Measurements from ENCODE around the gene GNA15.
A peak's percentile ranks its signal among the peaks of the same experiment; 100 is the strongest.

Gene GNA15

DNA sequence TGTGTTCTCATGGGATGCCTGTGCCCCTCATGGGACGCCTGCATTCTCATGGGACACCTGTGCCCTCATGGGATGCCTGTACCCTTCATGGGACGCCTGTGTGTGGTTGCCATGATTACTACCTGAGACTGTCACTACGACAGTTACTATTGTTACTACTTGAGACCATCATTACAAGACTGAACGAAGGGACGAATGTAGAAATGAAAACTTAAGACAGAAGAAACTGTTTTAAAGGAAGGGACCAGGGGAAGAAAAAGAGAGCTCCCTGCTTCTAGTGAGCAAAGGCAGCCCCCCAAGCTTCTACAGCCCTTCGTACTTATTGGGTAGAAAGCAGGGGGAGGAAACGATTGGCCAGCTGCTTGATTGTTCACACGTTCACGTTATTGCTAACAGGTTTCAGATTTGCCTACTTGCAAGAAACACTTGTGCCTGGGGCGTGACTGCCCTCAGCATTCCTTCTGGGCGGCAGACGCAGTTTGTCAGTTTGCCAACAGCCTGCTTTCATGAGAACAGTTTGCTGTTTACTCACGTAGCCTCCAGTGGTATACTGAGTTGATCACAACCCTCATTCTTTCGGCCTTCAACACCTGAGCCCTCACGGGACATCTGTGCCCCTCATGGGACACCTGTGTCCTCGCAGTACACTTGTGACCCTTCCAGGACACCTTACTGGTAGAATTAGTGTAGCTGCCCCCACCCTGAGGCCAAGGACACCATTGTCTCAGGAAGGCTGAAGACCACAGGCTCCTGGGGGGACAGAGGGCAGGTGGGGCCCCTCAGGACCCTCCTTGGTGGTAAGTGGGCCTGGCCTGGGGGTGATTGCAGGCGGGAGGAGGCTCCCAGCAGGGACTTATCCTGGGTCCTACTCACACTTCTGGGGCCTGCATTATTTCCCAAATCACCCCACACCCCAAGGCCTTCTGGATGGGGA is 40.2 kb downstream of the GNA15 start:
- DNase-seq (ENCODE audit: low spot score): no peak

DNA sequence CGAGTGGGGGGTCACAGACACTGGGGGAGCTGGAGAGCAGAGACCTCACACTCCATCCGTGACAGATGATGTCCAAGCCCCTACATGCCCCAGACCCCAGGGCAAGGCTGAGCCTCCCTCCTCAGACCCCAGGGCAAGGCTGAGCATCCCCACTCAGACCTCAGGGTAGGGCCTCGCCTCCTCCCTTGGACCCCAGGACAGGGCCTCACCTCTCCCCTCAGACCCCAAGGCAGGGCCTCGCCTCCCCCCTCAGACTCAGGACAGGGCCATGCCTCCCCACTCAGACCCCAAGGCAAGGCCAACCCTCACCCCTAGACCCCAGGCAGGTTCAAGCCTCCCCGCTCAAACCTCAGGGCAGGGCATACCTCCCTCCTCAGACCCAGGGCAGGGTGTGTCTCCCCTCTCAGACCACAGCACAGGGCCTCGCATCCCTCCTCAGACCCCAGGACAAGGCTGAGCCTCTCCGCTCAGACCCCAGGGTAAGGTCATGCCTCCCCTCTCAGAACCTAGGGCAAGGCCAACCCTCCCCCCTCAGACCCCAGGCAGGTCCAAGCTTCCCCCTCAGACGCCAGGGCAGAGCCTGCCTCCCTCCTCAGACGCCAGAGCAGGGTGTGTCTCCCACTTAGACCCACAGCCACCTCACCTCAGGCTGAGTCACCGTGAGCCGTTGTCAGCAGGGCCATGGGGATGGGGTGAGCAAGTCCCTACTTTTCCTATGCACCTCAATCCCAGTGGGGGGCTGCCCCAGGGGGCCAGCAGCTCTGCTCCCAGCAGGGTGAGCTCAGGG is 41.1 kb downstream of the GNA15 start:
- no peak for DNase-seq (ENCODE audit: low spot score)

DNA sequence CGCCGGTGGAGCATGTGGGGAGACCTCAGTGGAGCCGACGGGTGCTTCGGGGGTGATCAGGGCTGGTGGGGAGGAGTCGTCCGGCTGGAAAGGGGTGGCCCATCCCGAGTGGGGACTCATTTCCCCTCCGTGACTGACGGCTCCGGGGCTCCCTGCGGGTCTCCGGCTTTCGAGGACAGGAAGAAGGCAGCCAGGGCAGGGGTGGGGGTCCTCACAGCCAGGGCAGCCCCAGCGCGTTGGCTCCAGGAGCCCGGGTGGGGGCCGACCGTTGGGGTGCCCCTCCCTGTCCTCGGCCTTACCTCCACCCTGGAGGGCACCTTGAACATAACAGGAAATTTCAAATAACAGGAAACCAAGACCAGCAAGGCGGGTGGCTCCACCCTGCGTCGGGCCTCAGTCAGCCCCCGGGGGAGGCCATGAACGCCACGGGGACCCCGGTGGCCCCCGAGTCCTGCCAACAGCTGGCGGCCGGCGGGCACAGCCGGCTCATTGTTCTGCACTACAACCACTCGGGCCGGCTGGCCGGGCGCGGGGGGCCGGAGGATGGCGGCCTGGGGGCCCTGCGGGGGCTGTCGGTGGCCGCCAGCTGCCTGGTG is 42.6 kb downstream of the GNA15 start, which contains the start of gene S1PR4:
S1PR4 (plus strand) TSS at position 393 of the 596 bp plus-strand sequence; CDS start at position 417, 24 bp downstream.
- DNase-seq (ENCODE audit: low spot score): no peak

DNA sequence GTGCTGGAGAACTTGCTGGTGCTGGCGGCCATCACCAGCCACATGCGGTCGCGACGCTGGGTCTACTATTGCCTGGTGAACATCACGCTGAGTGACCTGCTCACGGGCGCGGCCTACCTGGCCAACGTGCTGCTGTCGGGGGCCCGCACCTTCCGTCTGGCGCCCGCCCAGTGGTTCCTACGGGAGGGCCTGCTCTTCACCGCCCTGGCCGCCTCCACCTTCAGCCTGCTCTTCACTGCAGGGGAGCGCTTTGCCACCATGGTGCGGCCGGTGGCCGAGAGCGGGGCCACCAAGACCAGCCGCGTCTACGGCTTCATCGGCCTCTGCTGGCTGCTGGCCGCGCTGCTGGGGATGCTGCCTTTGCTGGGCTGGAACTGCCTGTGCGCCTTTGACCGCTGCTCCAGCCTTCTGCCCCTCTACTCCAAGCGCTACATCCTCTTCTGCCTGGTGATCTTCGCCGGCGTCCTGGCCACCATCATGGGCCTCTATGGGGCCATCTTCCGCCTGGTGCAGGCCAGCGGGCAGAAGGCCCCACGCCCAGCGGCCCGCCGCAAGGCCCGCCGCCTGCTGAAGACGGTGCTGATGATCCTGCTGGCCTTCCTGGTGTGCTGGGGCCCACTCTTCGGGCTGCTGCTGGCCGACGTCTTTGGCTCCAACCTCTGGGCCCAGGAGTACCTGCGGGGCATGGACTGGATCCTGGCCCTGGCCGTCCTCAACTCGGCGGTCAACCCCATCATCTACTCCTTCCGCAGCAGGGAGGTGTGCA is 43.3 kb downstream of the GNA15 start:
- DNase-seq (ENCODE audit: low spot score): no peak

DNA sequence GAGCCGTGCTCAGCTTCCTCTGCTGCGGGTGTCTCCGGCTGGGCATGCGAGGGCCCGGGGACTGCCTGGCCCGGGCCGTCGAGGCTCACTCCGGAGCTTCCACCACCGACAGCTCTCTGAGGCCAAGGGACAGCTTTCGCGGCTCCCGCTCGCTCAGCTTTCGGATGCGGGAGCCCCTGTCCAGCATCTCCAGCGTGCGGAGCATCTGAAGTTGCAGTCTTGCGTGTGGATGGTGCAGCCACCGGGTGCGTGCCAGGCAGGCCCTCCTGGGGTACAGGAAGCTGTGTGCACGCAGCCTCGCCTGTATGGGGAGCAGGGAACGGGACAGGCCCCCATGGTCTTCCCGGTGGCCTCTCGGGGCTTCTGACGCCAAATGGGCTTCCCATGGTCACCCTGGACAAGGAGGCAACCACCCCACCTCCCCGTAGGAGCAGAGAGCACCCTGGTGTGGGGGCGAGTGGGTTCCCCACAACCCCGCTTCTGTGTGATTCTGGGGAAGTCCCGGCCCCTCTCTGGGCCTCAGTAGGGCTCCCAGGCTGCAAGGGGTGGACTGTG is 44.0 kb downstream of the GNA15 start:
- no peak for DNase-seq (ENCODE audit: low spot score)

DNA sequence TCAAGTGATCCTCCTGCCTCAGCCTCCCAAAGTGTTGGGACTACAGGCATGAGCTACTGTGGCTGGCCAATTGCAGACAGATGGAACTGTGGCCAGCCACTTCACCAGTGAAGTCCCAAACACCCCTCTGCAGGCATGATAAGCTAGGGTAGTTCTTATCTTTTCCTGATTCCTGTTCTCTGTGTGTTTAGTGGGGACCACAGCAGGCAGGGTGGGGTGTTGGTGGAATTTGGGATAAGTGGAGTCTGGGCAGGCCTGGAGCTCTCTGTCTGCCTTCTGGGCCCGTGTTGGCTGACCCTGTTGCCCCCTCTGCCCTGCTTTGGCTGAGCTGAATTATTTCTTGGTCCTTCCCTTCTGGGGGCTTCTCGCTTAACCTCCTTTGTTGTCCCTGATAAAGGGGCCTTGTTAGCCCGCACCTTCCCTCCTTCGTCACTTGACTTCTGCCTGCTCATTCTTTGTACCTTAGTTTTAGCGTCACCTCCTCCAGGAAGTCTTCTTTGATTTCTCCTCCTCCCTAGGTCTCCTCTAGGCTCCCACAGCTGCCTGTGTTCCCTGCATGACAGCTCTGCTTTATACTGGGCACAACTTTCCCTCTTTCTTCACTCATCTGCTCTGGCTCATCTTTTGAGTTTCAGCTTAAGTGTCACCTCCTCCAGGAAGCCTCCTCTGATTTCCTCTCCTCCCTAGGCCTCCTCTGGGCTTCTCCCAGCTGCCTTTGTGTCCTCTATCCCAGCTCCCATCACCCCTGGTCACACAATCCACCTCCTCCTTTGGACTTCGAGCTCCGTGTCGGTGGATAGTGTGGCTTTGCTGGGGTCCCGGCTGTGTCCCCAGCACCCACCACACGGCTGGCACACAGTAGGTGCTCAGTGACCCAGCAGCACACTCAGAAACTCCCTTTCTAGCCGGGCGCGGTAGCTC is 48.1 kb downstream of the GNA15 start:
- no peak for DNase-seq (ENCODE audit: low spot score)

DNA sequence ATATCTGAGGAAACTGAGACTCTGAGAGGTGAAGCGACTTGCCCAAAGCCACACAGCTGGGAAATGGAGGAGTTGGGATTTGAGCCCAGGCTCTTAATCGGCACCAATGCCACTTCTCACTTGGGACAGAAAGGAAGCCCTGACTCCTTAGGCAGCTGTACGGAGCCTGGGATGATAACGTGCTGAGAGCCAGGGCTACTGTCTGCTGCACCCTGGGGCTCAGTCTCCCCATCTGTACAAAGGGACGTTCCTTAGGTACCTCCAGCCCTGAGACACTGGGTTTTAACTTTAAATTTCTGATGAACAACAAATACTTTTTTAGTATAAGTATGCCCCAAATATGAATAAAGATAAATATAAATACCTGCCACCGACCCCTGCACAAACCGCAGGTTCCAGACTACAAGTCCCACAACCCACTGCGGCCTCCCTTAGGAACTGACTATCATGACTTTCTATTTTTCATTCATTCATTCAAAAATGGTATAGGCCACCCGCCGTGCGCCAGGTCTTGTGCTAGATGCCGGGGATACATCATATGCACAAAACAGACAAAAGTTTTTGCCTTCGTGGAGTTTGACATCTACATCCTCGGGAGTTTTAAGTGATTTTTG is 49.1 kb downstream of the GNA15 start:
- no peak for DNase-seq (ENCODE audit: low spot score)

DNA sequence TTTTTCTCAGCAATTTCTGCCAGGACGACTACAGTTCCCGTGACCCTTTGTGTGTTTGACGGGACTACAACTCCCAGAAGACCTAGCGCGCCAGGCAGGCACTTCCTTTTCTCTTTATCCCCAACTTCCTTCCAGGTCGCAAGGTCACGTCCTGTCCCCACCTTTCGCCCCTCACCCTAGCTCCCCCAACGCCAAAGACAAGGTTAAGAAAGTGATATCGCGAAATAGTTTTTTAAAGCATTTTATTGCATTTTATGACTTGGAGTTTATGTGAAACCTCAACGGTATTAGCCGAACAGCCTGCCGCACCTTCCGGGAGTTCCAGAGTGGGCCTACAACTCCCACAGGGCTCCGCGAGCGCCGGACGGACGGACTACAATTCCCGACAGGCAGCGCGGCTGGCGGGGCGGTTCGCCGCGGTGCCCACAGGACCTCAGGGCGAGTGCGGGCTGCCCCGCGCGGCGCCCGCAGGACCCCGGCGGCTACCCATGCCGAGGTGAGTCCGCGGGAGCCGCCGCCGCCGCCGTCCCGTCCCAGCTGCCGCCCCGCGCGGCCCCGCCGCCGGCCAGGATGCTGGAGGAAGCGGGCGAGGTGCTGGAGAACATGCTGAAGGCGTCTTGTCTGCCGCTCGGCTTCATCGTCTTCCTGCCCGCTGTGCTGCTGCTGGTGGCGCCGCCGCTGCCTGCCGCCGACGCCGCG is 49.8 kb downstream of the GNA15 start, which contains the start of gene NCLN:
NCLN (plus strand) TSS at position 470 of the 699 bp plus-strand sequence; CDS start at position 571, 101 bp downstream.
- peak; percentile 98 for DNase-seq (ENCODE audit: low spot score)

DNA sequence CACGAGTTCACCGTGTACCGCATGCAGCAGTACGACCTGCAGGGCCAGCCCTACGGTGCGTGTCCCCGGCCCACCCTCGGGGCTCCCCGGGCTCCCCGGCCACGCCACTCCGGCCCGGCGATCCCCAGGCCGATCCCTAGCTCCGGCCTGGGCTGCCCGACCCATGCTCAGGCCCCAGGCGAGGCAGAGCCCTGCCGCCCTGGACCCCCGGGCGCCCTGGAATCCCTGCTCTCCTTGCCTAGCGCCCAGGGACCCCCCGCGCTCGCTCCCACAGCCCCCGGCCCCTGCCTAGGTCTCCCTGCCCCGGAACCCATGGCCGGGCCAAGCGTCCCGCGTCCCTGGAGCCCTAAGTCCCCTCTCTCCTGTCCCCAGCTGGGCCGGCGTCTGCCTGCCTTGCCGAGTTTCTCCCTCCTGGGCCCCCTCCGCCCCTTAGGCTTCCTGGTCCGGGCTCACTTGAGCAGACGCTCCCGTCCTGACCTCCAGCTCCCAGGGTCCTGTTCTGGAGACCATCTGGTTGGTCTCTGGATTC is 50.4 kb downstream of the GNA15 start:
- no peak for DNase-seq (ENCODE audit: low spot score)

DNA sequence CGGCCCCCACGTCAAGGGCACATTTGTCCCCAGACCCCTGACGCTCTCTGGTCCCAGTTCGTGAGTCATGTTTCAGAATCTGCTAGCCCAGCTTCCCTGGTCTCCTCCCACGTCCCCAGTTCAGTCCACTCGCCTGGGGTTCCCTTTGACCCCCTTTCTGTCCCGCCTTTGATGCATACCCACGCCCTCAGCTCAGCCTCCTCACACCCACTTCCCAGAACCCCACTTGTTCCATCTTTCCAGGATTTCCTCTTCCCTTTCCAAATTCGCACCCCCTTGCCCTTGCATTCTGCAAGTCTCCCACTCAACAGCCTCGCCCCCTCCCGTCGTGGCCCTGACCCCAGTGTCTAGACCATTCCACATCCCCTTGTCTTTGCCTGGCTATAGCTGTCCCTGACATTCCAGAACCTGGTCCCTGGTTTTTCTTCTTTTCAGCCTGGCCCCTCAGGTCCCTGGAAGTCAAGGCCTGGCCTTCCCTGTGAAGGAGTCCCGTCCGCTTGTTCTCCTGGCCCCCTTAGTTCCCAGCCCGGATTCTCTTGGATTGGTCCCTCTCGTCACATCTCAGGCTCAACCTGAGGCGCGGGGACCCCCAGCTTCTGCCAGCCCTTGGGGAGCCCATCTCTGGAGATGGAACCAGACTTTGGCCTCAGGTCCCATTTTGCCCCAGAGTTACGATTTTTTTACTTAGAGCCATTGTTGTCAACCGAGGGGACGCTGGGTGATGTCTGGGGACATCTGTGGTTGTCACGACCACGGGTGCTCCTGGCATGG is 51.2 kb downstream of the GNA15 start:
- DNase-seq (ENCODE audit: low spot score): no peak

DNA sequence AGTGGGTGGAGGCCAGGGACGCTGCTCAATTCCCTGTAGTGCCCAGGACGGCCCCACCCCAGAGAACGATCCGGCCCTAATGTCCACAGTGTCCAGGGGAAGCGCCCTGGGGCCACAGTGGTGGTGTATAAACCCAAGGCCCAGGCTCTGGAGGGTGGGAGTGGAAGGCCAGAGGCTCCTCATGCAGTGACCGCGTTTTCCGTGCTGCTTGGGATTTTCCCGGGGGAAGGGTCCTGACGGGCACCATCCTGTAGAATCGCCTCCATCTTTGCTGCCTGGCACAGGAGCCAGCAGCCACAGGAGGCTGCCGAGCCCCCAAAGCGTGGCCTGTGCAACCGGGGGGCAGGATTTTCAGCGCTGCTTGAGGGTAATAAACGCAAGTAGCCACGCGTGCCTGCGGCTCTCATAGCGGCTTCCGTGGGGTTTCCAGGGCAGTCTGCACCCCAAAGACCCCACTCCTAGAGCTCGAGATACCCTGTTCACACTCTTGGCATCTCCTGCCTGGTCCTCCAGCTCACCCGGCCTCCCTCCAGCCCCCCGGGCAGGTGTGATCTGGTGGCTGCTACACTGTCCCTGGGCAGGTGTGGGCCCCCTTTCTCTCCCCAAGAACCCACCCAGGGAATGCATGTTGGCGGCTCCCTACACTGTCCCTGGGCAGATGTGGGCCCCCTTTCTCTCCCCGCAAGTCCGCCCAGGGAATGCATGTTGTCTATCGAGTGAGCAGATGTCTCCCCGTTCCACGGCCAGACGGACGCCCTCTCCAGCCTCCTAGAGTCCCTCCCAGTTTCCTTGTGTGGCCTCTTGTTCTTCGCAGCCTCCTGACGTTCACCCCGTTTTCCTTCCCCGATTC is 52.1 kb downstream of the GNA15 start:
- no peak for DNase-seq (ENCODE audit: low spot score)

DNA sequence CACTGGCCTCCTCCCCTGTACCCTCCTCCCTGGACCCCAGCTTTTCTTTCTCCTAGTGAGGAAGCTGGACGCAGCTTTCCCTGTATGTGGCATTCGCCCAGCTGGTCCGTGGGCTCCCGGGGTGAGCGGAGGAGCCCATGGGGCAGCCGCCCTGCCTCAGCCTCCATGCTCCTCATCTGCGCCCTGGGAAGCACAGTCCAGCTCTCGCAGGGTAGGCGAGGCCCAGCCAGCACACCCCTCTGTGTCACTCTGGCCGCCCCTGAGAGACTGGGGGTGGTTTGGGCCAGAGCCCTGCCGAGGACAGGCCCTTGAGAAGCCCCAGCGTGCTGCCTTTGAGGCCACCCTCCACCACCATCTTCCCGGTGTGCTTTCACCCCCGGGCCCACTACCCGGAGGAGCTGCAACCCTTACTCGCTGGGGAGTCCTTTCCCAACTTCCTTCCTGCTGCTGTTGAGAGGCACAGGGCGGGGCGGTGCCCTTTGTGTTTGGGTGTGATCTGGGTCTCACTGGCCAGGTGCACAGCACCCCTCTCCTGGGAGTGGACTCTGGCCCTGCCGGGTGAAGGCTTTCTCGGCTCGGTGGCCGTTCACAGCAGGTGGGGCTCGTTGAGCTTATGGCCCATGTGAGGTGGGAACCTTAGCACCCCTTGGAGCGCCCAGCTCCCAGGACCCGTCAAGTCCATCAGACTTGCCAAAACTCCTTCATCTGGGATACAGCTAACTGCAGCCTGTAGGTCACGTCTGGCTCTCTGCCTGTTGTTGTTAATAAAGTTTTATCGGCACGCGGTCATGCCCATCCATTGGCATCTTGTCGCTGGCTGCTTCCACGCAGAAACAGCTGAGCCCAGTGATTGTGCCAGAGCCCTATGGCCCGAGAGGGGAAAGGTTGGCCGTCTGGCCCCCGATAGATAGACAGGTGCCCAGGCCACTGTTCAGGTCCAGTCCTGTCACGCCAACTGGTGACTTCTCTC is 53.1 kb downstream of the GNA15 start:
- no peak for DNase-seq (ENCODE audit: low spot score)

DNA sequence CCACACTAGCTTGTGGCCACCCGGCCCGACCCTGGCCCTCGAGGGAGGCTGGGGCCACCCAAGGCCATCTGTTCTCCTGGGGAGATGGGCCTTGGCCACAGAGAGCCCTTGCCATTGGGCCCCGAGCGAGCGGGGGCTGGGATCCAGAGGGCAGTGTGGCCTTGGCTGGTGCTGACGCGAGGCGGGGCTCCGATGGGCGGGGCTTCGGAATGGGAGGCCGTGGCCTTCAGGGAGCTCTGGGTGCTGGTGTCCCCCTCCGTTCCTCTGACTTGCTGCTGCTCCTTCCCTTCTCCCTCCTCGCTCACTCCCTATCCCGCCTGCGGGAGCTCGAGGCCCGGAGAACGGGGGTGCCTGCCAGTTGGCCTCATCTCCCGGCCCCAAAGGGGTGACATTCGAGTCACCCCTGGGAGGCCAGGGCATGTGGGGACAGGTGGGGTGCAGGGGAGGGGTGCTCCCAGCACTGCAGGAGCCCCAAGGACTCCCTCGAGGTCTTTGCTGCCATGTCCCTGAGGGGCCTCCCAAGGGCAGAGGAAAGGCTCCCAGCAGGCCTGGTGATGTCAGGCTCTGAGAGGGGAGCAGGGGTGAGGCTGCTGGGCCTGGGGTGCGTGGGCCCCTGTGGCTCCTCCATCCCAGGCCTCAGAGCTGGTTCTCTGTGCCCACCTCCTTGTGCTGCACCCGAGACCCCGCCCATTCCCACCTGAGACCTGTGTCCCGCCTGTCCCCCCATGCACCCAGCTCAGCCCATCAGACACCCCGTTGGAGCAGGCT is 54.1 kb downstream of the GNA15 start:
- no peak for DNase-seq (ENCODE audit: low spot score)

DNA sequence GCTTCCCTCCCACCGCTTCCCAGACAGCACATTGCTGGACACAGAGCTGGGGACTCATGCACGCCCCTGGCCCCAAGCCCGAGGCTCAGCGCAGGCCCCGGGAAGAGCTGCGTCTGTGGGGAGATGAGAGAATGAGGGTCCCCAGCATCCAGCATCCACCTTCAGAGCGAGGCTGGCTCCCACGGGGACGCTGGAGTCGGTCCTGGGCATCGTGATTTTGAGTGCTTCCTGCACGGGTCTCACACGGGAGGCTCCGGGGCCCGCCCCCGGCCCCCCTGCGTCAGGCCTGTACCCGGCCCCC is 54.6 kb downstream of the GNA15 start:
- DNase-seq (ENCODE audit: low spot score): no peak
